PC-9 (cell line): ENCODE data around the gene PTPRT.

Experiments used
- EZH2 ChIP-seq: fragments of 200-600 bp; sonication (generic); IDR thresholded peaks from 2 replicates; pipeline ENCODE4 v1.8.0; 2017; ENCODE audit warnings: antibody characterized with exemption, low read depth
- TF ChIP-seq, protein P1 (sequence below): fragments of 200-600 bp; sonication (generic); conservative IDR thresholded peaks from 2 replicates; pipeline ENCODE4 v1.6.1; 2017; ENCODE audit warnings: mixed run types, antibody characterized with exemption, mild to moderate bottlenecking, moderate library complexity

DNA sequence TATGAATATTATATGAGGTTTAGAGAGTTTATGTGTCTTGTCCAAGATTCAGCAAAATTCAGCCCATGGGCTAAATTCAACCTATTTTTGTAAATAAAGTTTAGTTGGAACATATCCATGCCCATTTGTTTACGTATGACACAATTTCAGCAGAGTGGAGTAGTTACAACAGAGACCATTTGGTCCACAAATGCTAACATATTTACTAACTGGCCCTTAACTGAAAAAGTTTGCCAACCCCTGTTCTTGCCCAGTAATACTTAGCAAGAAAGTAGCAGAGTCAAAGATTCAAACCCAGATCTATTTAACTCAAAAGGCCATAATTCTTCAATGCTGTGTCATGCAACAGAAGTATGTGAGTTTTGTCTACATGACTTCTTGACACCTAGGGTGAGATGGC lies 561.0 kb downstream of the PTPRT start:
- TF ChIP-seq, protein P1, sequence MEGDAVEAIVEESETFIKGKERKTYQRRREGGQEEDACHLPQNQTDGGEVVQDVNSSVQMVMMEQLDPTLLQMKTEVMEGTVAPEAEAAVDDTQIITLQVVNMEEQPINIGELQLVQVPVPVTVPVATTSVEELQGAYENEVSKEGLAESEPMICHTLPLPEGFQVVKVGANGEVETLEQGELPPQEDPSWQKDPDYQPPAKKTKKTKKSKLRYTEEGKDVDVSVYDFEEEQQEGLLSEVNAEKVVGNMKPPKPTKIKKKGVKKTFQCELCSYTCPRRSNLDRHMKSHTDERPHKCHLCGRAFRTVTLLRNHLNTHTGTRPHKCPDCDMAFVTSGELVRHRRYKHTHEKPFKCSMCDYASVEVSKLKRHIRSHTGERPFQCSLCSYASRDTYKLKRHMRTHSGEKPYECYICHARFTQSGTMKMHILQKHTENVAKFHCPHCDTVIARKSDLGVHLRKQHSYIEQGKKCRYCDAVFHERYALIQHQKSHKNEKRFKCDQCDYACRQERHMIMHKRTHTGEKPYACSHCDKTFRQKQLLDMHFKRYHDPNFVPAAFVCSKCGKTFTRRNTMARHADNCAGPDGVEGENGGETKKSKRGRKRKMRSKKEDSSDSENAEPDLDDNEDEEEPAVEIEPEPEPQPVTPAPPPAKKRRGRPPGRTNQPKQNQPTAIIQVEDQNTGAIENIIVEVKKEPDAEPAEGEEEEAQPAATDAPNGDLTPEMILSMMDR: no peak
- no peak for TF ChIP-seq EZH2
